ENCODE results near the gene MAD2L2.

DNA sequence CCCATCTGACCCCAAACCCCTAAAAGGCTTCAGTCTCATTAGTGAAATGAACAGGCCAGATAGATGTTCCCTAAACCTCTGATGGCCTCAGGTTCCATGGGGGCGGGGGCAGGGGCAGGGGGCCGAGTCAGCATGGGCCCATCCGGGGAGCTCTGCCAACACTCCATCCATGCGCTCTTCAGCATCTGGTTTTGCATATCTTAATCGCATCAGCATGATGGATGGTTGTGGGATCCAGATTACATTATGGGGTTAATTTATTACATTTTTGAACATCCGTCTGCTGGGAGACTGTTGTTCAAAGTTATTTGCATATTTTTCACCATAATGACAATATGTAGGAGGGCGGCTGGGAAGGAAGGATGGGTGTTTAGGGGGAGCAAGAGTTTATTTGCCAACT is 3.1 kb upstream of the MAD2L2 start:
- TF ChIP-seq TAF1 (IDR thresholded peaks at IDR 0.05; ENCODE audit: borderline replicate concordance, insufficient read depth, low read length) (no peak), POLR2AphosphoS5 (IDR thresholded peaks at IDR 0.05; ENCODE audit: low read depth, low read length) (no peak), SIN3A (IDR thresholded peaks at IDR 0.05; ENCODE audit: borderline replicate concordance, insufficient read depth, low read length) (no peak)

Data from PFSK-1 (cell line).